ENCODE data around the gene TOR1A.

DNA sequence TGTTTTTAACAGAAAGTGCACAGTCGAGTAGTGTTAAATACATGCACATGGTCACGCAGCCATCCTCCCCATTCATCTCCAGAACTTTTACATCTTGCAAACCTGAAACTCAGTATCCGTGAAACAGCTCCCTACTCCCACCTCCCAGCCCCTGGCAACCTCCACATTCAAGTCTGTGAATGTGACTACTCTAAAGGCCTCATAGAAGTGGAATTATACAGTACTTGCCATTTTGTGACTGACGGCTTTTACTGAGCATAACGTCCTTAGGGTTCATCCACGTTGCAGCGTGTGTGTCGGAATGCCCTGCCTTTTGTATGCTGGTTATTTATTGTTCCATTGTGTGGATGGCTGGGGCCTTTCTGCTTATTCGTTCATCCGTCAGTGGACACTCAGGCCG lies 47.1 kb upstream of the TOR1A start:
- TF ChIP-seq, protein P1, sequence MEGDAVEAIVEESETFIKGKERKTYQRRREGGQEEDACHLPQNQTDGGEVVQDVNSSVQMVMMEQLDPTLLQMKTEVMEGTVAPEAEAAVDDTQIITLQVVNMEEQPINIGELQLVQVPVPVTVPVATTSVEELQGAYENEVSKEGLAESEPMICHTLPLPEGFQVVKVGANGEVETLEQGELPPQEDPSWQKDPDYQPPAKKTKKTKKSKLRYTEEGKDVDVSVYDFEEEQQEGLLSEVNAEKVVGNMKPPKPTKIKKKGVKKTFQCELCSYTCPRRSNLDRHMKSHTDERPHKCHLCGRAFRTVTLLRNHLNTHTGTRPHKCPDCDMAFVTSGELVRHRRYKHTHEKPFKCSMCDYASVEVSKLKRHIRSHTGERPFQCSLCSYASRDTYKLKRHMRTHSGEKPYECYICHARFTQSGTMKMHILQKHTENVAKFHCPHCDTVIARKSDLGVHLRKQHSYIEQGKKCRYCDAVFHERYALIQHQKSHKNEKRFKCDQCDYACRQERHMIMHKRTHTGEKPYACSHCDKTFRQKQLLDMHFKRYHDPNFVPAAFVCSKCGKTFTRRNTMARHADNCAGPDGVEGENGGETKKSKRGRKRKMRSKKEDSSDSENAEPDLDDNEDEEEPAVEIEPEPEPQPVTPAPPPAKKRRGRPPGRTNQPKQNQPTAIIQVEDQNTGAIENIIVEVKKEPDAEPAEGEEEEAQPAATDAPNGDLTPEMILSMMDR (IDR thresholded peaks at IDR 0.05) = no peak
- TF ChIP-seq POLR2A (IDR thresholded peaks at IDR 0.05) = no peak

Measured in lower leg skin (tissue), 3 donors.